GM12891 (cell line): ENCODE measurements around the gene VCX2.

Experiments
- POLR2A ChIP-seq: IDR thresholded peaks from 2 replicates; pipeline ENCODE4 v1.6.1; 2011; ENCODE audit warnings: low read depth, low read length, control low read depth
- POLR2AphosphoS5 ChIP-seq: IDR thresholded peaks from 2 replicates; pipeline ENCODE4 v1.6.1; 2011; ENCODE audit warnings: low read depth, low read length, control low read depth
- TAF1 ChIP-seq: IDR thresholded peaks from 2 replicates; pipeline ENCODE4 v1.6.1; 2011; ENCODE audit warnings: low read depth, low read length, control low read depth

DNA sequence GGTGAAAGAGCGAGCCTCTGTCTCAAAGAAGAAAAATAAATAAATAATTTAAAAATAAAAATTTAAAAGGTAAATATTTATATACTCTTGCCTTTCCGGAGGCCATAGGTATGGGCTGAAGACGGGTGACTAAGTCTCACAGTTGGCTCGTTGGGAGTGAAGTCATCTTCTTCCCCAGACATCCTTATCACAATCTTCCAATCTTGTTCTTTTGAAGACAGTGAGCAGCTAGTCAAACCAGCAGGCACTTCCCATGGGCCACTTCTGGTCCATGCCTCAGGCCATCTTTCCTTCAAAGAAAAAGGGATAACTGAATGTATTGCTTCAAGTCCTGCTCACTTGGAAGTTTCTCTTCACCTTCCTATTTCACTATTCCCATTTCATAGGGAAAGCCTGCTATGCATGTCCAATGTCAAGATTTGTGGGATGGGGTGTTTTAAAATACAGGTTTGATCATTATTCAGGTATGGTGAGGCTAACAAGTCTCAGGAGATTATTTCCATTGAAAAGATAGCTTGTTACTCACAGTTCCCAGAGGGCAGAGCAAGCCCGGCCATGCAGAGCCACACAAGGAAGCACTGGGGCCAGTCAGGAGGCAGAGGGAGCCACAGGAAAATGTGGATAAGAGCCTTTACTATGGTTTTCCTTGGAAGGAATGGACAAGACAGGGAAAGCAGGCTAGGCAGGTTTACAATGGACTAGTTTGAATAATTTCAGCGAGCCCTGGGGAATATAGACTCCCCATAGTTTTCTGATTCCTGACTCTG, 33.3 kb upstream of the VCX2 start:
- TF ChIP-seq POLR2A, result no peak
- TF ChIP-seq POLR2AphosphoS5, result no peak
- no peak for TF ChIP-seq TAF1
